Measurements from ENCODE around the gene ATXN10. TPM values are rescaled to one million over a fixed set of nuclear protein-coding genes. Genes with fewer than 3 reads are reported as not detected.

ATXN10 gene
- total and polyA plus RNA-seq, 12 donors = 11.8 to 169 (median 142) TPM

GRCh38 chr22:45777852-45778375, 106.3 kb downstream of the ATXN10 start:
- 91% methylated on average over 3 of the region's 3 CpGs for WGBS, 2 donors
- no peaks in the 10 kb centered on the region for H3K27me3 ChIP-seq
- H3K27ac ChIP-seq = no peak overlapping the region
- intact Hi-C loops (cut with DNase I) = no loop called here
- H3K4me1 ChIP-seq = peaks cover 0 to 3% (median under 1%) of the 10 kb centered on the region in 9 donors
- H3K4me3 ChIP-seq = no peak overlapping the region
- no peak for DNase-seq
- no peak for ATAC-seq
- H3K36me3 ChIP-seq = peaks cover 0 to 12% (median 0%) of the 10 kb centered on the region in 9 donors
- no peak for TF ChIP-seq CTCF (IDR thresholded peaks at IDR 0.05)
- H3K9me3 ChIP-seq = no peaks in the 10 kb centered on the region

- intact Hi-C loops (cut with DNase I) = loop anchor here in 1 of 10 donors (10.0 kb wide), 1 partner anchor 537 kb away; the partner anchor contains the start of gene KIAA0930
- no peak for TF ChIP-seq CTCF (IDR thresholded peaks at IDR 0.05)
These were observed 109.8 kb downstream of the ATXN10 start for GRCh38 chr22:45781459-45781858.

GRCh38 chr22:45781966-45782365, 110.3 kb downstream of the ATXN10 start:
- H3K27ac ChIP-seq = no peak overlapping the region
- WGBS, 2 donors = 89 to 91% methylated on average over 6 of the region's 6 CpGs
- H3K9me3 ChIP-seq = no peaks in the 10 kb centered on the region

More at GRCh38 chr22:45781459-45781858, 109.8 kb downstream of the ATXN10 start:
- Histone ChIP-seq H3K27ac (no peak overlapping the region), H3K27me3 (no peaks in the 10 kb centered on the region), H3K9me3 (no peaks in the 10 kb centered on the region), H3K4me1 (peaks cover 0 to 38% (median 28%) of the 10 kb centered on the region in 9 donors), H3K36me3 (peaks cover 0 to 12% (median 0%) of the 10 kb centered on the region in 9 donors), H3K4me3 (no peak overlapping the region)
- 89 to 90% methylated on average over 3 of the region's 3 CpGs for WGBS, 2 donors
- DNase-seq = no peak
- no peak for ATAC-seq

GRCh38 chr22:45783021-45783420, 111.4 kb downstream of the ATXN10 start:
- no peaks in the 10 kb centered on the region for H3K27me3 ChIP-seq
- TF ChIP-seq CTCF (IDR thresholded peaks at IDR 0.05) = no peak
- ATAC-seq = peak in 5 of 8 donors; percentile 59 to 71 (median 62)
- peak overlapping the region in 3 of 10 donors; percentile 11 to 34 (median 31) for H3K27ac ChIP-seq
- WGBS, 2 donors = 63 to 83% methylated on average over 3 of the region's 3 CpGs
- no peak for DNase-seq
- H3K4me3 ChIP-seq = no peak overlapping the region
- H3K9me3 ChIP-seq = no peaks in the 10 kb centered on the region
- H3K4me1 ChIP-seq = peaks cover 0 to 41% (median 28%) of the 10 kb centered on the region in 9 donors
- intact Hi-C loops (cut with DNase I) = loop anchor here in 1 of 10 donors (10.0 kb wide), 1 partner anchor 538 kb away; the partner anchor contains the start of gene KIAA0930
- H3K36me3 ChIP-seq = peaks cover 0 to 12% (median 0%) of the 10 kb centered on the region in 9 donors

More at GRCh38 chr22:45781966-45782365, 110.3 kb downstream of the ATXN10 start:
- H3K27me3 ChIP-seq = no peaks in the 10 kb centered on the region
- H3K4me3 ChIP-seq = no peak overlapping the region
- TF ChIP-seq CTCF (IDR thresholded peaks at IDR 0.05) = no peak
- DNase-seq = no peak
- intact Hi-C loops (cut with DNase I) = loop anchor here in 1 of 10 donors (10.0 kb wide), 1 partner anchor 537 kb away; the partner anchor contains the start of gene KIAA0930
- no peak for ATAC-seq
- H3K4me1 ChIP-seq = peaks cover 0 to 41% (median 28%) of the 10 kb centered on the region in 9 donors
- peaks cover 0 to 12% (median 0%) of the 10 kb centered on the region in 9 donors for H3K36me3 ChIP-seq
